ENCODE data around the gene RBMS2. TPM values are rescaled to one million over a fixed set of nuclear protein-coding genes. Genes with fewer than 3 reads are reported as not detected.

RBMS2 gene
- total and polyA plus RNA-seq, 2 donors from 2014 or later = 8.5 to 71.3 TPM

DNA sequence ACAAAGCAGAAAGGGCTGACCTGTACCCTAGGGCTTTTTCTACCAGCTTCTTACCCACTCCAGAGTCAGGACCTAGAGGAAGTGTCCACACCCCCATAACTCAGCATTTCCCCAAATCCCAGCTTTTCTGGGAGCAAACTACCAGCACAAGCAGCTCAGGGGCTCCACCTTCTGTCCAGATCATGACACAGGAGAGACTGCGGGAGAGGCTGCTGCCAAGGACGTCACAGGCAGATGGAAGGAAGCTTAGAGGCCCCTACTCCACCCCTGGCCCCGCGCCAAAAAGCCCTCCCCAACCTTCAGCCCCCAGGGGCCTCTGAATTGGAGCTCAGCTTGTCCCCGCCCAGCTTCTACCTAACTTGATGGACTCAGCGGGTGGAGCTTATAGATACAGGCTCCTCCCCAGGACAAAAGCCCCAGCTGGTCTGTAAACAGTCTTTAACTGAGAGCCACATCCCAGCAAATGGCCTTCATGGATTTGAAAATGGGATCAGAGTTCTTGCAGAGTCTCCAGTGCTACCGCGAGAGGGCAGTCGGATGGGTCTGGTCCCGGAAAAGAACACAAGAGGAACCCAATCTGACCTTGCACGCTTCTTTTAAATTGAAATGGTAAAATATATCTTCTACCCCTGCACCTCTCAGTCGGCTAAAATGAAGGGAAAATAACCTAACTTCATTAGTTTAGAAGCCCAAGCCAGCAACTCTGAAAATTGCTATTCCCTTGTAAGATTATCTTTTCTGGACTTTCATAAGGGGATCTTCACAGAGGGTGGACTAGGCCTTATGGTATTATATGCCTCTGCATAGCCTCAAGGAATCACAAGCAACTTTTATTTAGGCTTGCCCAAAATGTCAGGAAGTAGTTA is 115.3 kb downstream of the RBMS2 start:
- peak overlapping the region; percentile 89 to 97 for H3K27ac ChIP-seq (ENCODE audit: low read depth in 2 of 2, low read length in 2 of 2)
- peak; percentile 99 to 100 (median 99) for DNase-seq
- peak overlapping the region in 2 of 3 donors; percentile 75 to 89 for H3K9ac ChIP-seq (ENCODE audit: low read length in 3 of 3)
- peaks cover 0 to 33% (median 20%) of the 10 kb centered on the region in 3 donors for H3K4me1 ChIP-seq (ENCODE audit: control insufficient read depth in 2 of 3, insufficient read depth in 2 of 3, low read depth in 1 of 3, low read length in 3 of 3)
- H3K36me3 ChIP-seq (ENCODE audit: control insufficient read depth in 2 of 3, insufficient read depth in 3 of 3, low read length in 3 of 3) = peaks cover 12 to 27% (median 22%) of the 10 kb centered on the region in 3 donors
- no peaks in the 10 kb centered on the region for H3K9me3 ChIP-seq (ENCODE audit: control insufficient read depth in 2 of 3, insufficient read depth in 1 of 3, low read length in 3 of 3)
- H3K4me3 ChIP-seq (ENCODE audit: low read length in 3 of 3) = peak overlapping the region; percentile 56 to 88 (median 76)
- peak; percentile 92 for FAIRE-seq
- no peaks in the 10 kb centered on the region for H3K27me3 ChIP-seq (ENCODE audit: control insufficient read depth, insufficient read depth, low read length)
- TF ChIP-seq, protein P1, sequence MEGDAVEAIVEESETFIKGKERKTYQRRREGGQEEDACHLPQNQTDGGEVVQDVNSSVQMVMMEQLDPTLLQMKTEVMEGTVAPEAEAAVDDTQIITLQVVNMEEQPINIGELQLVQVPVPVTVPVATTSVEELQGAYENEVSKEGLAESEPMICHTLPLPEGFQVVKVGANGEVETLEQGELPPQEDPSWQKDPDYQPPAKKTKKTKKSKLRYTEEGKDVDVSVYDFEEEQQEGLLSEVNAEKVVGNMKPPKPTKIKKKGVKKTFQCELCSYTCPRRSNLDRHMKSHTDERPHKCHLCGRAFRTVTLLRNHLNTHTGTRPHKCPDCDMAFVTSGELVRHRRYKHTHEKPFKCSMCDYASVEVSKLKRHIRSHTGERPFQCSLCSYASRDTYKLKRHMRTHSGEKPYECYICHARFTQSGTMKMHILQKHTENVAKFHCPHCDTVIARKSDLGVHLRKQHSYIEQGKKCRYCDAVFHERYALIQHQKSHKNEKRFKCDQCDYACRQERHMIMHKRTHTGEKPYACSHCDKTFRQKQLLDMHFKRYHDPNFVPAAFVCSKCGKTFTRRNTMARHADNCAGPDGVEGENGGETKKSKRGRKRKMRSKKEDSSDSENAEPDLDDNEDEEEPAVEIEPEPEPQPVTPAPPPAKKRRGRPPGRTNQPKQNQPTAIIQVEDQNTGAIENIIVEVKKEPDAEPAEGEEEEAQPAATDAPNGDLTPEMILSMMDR (IDR thresholded peaks at IDR 0.05; ENCODE audit: borderline replicate concordance, extremely low read depth, insufficient read depth) = peak; percentile 65
- intact Hi-C loops (cut with DNase I) = no loop called here

DNA sequence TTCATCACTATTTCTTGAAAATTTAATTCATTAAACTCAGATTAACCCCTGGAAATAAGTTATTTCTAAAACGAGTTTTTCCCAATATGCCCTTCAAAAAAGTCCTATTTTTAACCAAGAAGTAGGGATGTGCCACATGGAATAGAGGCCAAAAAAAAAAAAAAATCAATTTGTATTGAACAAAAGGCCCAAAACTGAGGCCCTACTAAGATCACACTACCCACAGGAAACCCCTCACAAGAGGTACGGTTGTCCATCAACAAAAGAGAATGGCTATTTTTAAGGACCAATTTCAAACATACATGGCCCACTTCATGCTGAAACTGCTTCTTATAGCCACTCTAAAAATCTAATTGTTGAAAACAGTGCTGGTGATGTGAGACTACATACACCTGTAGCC is 116.0 kb downstream of the RBMS2 start:
- no peak for FAIRE-seq
- H3K27me3 ChIP-seq (ENCODE audit: control insufficient read depth, insufficient read depth, low read length) = no peaks in the 10 kb centered on the region
- DNase-seq = no peak
- intact Hi-C loops (cut with DNase I) = no loop called here
- H3K4me1 ChIP-seq (ENCODE audit: control insufficient read depth in 2 of 3, insufficient read depth in 2 of 3, low read depth in 1 of 3, low read length in 3 of 3) = peaks cover 0 to 33% (median 17%) of the 10 kb centered on the region in 3 donors
- H3K9ac ChIP-seq (ENCODE audit: low read length in 3 of 3) = no peak overlapping the region
- H3K27ac ChIP-seq (ENCODE audit: low read depth in 2 of 2, low read length in 2 of 2) = no peak overlapping the region
- TF ChIP-seq, protein P1 (IDR thresholded peaks at IDR 0.05; ENCODE audit: borderline replicate concordance, extremely low read depth, insufficient read depth) = no peak
- no peaks in the 10 kb centered on the region for H3K9me3 ChIP-seq (ENCODE audit: control insufficient read depth in 2 of 3, insufficient read depth in 1 of 3, low read length in 3 of 3)
- H3K4me3 ChIP-seq (ENCODE audit: low read length in 3 of 3) = no peak overlapping the region
- peaks cover 16 to 34% (median 28%) of the 10 kb centered on the region in 3 donors for H3K36me3 ChIP-seq (ENCODE audit: control insufficient read depth in 2 of 3, insufficient read depth in 3 of 3, low read length in 3 of 3)

DNA sequence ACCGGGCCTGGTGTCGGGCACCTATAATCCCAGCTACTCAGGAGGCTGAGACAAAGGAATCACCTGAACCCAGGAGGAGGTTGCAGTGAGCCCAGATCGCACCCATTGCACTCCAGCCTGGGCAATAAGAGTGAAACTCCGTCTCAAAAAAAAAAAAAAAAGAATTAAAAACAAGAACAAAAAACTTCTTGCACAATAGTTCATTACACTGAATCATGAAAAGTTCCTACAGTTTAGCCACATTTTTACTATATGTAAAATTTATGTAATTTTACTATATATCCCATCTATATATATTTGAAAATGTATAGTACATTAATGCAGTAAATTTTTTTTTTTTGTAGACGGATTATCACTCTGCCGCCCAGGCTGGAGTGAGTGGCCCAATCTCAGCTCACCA is 119.6 kb downstream of the RBMS2 start:
- no peaks in the 10 kb centered on the region for H3K27me3 ChIP-seq (ENCODE audit: control insufficient read depth, insufficient read depth, low read length)
- H3K36me3 ChIP-seq (ENCODE audit: control insufficient read depth in 2 of 3, insufficient read depth in 3 of 3, low read length in 3 of 3) = peaks cover 29 to 54% (median 46%) of the 10 kb centered on the region in 3 donors
- H3K4me3 ChIP-seq (ENCODE audit: low read length in 3 of 3) = no peak overlapping the region
- TF ChIP-seq, protein P1 (IDR thresholded peaks at IDR 0.05; ENCODE audit: borderline replicate concordance, extremely low read depth, insufficient read depth) = no peak
- H3K4me1 ChIP-seq (ENCODE audit: control insufficient read depth in 2 of 3, insufficient read depth in 2 of 3, low read depth in 1 of 3, low read length in 3 of 3) = peaks cover 2 to 18% (median 5%) of the 10 kb centered on the region in 3 donors
- no peak overlapping the region for H3K9ac ChIP-seq (ENCODE audit: low read length in 3 of 3)
- FAIRE-seq (no peak), DNase-seq (no peak)
- no peaks in the 10 kb centered on the region for H3K9me3 ChIP-seq (ENCODE audit: control insufficient read depth in 2 of 3, insufficient read depth in 1 of 3, low read length in 3 of 3)
- intact Hi-C loops (cut with DNase I) = no loop called here
- H3K27ac ChIP-seq (ENCODE audit: low read depth in 2 of 2, low read length in 2 of 2) = no peak overlapping the region

Data from kidney (tissue), 14 donors.